LoVo (cell line): ENCODE results near the gene ZNF425.
"Not testable (repeated sequence)": the region's sequence is repeated elsewhere in the genome, so short reads cannot be mapped to it uniquely, and the experiment has no call there.

Source experiments
- DNase-seq: peaks from one replicate; pipeline ENCODE4 v3.0.0-alpha.2; 2016; ENCODE audit warnings: low spot score

The ZNF425 gene

DNA sequence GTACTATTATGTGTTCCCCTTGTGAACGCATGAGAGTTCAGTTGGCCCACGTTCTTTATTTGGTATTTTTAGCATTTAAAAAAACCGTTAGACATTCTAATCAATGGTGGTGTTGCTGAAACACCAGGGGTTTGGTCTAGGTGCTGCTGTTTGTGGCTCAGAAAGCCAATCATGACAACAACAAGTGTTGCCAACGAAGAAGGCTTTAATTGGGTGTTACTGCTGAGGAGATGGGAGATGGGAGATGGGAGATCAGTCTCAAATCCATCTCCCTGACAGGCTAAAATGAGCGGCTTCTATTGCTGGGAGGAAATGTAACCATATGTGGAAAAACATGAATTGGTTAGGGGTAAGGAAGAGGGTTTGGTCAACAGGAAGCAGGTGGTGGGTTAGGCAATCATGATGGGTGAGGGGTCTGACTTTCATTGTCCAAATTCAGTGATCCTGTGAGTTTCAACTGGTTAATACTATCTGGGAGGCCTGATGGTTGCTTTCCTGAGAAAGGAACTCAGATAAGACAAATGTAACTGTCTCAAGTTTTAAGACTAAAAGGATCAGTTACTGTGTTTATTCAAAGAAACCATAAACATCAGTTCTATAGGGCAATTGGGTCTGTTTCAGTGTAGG, 4.6 kb upstream of the ZNF425 start:
- no peak for DNase-seq

DNA sequence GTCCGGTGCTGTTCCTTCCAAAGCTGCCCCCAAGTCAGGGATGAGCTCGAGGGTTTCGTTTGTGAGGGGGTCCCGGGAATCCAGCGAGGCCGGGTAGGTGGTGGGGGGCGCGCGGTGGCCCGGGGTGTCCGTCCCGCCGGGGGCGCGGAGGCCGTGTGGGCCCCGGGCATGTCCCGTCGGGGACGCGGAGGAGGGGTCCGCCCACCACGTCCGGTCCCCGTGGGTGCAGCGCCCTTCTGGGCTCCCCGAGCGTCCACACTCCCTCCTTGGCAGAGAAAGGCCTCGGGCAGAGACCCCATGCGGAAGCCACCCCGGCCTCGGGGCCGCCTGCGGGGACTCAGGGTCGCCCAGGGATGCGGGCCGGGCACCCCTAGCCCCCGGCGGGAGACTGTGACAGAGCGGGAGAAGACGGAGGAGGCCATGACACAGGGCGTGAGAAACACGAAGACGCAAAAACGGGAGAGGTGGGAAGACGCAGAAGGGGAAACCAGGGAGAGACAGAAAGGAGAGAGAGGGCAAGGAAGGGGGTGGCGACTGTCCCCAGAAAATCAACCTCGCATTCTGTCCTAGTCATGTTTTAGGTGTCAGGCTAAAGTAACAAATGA, 640 bp upstream of the ZNF425 start:
- peak; percentile 23 for DNase-seq

- no peak for DNase-seq
Measured at GRCh38 chr7:149125189-149125862, 798 bp downstream of the ZNF425 start.

DNA sequence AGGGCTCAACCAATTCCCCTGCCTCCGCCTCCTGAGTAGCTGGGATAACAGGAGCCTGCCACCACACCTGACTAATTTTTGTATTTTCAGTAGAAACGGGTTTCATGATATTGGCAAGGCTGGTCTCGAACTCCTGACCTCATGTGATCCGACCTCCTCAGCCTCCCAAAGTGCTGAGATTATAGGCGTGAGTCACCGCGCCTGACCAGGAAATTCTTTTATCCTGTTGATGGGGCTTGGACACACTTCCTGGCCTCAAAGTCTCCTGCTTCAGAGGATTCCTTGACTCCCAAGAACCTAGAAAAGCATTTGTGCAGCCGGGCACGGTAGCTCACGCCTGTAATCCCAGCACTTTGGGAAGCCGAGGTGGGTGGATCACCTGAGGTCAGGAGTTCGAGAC, 16.2 kb downstream of the ZNF425 start:
- no peak for DNase-seq

DNA sequence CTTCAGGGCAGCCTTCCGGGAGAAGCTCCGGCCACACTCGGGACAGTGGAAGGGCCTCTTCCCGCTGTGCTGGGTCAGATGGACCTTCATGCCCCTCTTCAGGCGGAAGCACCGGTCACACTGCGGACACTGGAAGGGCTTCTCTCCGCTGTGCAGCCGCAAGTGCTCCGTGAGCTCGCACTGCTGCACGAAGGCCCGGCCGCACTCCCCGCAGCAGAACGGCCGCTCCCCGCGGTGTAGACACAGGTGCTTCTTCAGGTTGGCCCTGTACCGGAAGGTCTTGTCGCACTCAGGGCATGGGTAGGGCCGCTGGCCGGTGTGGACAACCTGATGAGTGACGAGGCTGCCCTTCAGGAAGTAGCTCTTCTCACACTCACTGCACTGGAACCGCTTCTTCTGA, 21.4 kb downstream of the ZNF425 start:
- DNase-seq = no peak

- no peak for DNase-seq
Measured at GRCh38 chr7:149104214-149104613, 21.9 kb downstream of the ZNF425 start.

- DNase-seq = no peak
Measured at GRCh38 chr7:149103424-149103823, 22.7 kb downstream of the ZNF425 start.

- DNase-seq = no peak
Measured at GRCh38 chr7:149102666-149103065, 23.5 kb downstream of the ZNF425 start.

DNA sequence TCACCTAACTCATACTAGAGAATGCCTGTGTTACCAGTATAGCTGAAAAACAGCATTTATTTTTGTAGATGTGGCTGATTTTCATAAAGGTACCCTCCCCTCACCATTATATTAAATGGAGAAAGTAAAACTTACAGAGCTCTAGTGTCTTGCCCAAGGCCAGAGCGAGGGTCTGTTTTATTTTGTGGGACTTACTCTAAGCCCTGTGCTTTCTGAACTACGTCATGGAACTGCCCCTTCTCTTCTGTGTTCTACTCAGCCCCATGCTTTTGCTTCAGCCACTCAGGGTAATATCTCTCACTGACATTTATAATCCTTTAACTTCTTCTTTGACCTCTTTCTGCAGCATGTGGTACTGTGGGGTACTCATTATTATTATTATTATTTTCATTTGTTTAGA, 25.3 kb downstream of the ZNF425 start:
- DNase-seq = no peak

- DNase-seq = no peak
Measured at GRCh38 chr7:149099058-149099457, 27.1 kb downstream of the ZNF425 start.

DNA sequence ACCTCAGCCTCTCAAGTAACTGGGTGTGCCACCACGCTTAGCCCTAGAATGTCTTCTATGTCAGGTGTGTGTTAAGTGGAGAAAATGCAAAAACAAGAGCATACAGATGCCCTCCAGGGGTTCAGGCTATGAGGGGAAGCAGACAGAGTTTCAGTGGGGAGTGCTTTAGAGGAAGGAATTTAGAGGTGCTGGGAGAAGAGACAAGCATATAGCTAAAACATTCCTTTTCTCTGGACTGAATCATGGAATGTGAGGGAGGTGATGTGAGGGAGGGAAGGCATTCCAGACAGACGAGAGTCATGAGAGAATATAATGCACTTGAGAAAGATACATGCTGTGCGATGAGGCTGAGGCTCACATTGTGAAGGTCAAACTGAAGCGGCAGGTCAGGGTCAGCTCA, 29.0 kb downstream of the ZNF425 start:
- no peak for DNase-seq

DNA sequence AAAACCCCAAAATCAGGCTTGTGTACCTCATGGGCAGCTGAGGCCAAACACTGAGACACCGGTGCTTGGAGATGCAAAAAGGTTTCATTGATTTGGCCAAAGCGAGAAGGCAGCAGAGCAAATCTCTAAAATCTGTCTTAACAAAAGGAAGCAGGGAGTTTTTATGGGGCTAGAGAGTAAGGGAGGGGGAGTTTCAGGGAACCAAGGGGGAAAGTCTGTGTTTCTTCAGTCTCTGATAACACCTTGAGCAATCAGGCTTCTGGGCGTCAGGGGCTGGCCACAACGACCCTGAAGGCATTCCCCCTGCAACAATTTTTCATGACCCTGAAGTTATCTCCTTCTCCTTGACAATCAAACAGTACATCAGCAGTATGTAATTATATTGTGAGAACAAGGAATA, 32.9 kb downstream of the ZNF425 start:
- DNase-seq = no peak

DNA sequence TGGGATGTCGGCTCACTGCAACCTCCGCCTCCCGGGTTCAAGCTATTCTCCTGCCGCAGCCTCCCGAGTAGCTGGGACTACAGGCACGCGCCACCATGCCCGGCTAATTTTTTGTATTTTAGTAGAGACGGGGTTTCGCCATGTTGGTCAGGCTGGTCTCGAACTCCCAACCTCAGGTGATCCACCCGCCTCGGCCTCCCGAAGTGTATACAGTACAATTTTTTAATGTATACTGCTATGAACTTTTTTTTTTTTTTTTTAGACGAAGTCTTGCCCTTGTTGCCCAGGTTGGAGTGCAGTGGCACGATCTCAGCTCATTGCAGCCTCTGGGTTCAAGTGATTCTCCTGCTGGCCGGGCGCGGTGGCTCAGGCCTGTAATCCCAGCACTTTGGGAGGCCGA, 33.9 kb downstream of the ZNF425 start:
- not testable (repeated sequence) for DNase-seq

DNA sequence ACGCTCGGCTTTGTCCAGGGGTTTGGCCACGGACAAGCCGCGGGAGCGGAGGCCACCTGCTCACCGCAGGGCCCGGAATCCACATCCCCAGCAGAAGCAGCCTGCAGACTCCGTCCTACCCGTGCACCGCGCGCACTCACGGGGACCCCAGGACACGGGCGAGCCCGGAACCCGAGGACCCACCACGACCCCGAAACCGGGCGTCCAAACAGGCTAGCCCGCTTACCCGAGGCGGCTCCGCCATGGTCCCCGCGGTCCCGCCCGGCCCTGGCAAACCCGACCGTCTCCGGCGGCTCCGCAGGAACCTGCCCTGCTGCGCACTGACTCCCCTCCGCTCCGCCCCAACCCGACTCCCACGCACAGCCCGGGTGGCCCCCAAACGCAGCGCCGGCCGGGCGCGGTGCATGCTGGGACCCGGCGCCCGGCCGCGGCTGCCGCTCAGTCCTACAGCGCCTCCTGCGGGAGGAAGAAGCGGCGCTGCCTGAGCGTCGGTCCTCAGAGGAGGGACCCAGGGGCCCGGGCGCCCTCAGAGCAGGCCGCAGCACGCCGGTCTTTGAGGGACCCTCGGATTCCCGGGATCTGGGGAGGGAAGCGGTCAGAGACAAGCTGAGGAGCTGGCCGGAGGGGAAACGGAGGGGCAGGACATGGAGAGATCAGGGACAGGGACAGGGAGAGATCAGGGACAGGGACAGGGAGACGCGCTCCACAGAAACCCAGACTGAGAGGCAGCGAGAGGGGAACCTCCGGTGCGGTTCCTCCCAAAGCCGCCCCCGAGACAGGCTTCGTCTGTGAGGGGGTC, 35.5 kb downstream of the ZNF425 start, which contains the start of gene ZNF786:
Gene ZNF786, minus strand, starts transcription at position 322 of the 799 bp plus-strand sequence. Its CDS starts 78 bp downstream, at position 244.
- peak; percentile 98 for DNase-seq

DNA sequence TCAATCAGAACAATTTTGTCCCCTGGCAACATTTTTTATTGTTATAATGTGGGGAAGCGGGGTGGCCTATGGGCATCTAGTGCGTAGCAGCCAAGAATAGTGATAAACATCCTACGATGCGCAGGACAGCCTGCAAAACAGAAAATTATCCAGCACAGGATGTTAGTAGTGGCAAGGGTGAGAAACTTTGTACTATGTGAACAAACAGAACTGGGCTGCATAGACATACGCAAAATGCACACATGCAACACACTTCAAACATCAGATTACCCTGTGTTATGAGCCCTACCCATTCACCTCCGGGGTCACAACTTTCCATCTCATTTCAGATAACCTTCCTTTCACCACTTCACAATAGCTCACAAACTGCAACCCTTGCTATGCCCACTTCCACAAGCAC, 38.7 kb downstream of the ZNF425 start:
- DNase-seq = no peak

GRCh38 chr7:149085866-149086265, 40.3 kb downstream of the ZNF425 start:
- no peak for DNase-seq

- DNase-seq = no peak
Measured at GRCh38 chr7:149084407-149084806, 41.7 kb downstream of the ZNF425 start.

- no peak for DNase-seq
Measured at GRCh38 chr7:149081914-149082313, 44.2 kb downstream of the ZNF425 start.

- no peak for DNase-seq
Measured at GRCh38 chr7:149077594-149077993, 48.5 kb downstream of the ZNF425 start.

DNA sequence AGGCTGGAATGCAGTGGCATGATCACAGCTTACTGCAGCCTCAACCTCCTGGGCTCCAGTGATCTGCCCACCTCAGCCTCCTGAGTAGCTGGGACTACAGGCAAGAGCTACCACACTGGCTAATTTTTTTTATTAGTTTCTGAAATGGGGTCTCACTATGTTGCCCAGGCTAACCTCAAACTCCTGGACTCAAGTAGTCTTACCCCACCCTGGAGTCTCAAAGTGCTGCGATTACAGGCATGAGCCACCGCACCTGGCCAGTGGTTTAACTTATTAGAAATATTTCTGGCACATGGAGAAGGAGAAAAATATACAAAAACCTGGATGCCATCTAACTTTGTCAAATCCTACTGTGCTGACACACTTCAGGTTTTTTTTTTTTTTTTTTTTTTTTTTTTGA, 50.8 kb downstream of the ZNF425 start:
- DNase-seq = no peak

DNA sequence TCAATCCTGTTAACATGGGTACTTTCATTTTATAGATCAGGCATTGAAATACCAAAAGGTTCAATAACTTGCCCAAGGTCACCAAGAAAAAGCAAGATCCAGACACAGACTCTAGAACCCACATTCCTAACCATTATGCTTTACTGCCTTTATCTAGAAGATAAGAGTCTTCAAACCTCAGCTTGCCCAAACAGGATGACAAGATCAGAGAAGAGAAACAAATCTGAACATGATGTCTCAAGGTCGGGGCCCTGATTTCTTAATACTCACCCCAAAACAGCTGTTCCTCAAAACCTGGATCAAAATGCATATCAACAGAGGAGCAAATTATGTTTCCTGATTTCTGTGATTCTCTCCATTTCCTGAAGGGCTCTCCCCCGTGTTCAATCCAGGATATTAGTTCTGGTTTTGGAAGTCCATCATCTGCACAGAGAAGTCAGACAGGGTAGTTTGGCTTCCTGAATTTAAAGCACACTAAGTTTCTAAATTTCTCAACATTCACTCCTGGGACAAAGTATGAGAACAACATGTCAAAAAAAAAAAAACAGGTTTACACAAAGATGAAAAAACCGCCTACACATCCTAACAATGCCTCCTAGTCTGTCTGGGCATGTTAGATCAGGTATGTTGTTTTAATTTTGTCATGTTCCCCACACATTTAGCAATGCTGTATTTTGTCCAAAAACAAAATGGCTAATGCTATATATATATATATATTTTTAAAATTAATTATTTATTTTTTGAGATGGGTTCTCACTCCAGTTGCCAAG, 51.8 kb downstream of the ZNF425 start:
- DNase-seq = no peak

GRCh38 chr7:149072438-149072775, 53.7 kb downstream of the ZNF425 start:
- DNase-seq = no peak
